Measurements from ENCODE around the gene ABHD16B. TPM values are rescaled to one million over a fixed set of nuclear protein-coding genes. Genes with fewer than 3 reads are reported as not detected.
A peak's percentile ranks its signal among the peaks of the same experiment; 100 is the strongest.

ABHD16B gene
- under 1 TPM in 2 of 4 donors, not detected in 2; 0.34 to 0.67 TPM for polyA plus RNA-seq
- long read RNA-seq, donor 1, transcript ABHD16B-201 (1 exons, 1,491 nt): major isoform, 9 of 19 reads
- long read RNA-seq, donor 1, partial matches to known transcripts: 10 of 19 reads
- long read RNA-seq, donor 1, other reads (novel, unspliced or antisense): 0 of 19 reads
- long read RNA-seq, donor 2: 0 reads
- long read RNA-seq, donor 3, transcript ABHD16B-201 (1 exons, 1,491 nt): major isoform, 8 of 8 reads
- long read RNA-seq, donor 3, partial matches to known transcripts: 0 of 8 reads
- long read RNA-seq, donor 3, other reads (novel, unspliced or antisense): 0 of 8 reads
- long read RNA-seq, donor 4: 0 reads
- long read RNA-seq, donor 5, partial matches to known transcripts: 0 of 4 reads
- long read RNA-seq, donor 5, other reads (novel, unspliced or antisense): 0 of 4 reads
- long read RNA-seq, donor 6, partial matches to known transcripts: 0 of 3 reads
- long read RNA-seq, donor 6, other reads (novel, unspliced or antisense): 0 of 3 reads
- long read RNA-seq, donor 7, transcript ABHD16B-201 (1 exons, 1,491 nt): major isoform, 7 of 7 reads
- long read RNA-seq, donor 7, partial matches to known transcripts: 0 of 7 reads
- long read RNA-seq, donor 7, other reads (novel, unspliced or antisense): 0 of 7 reads
- long read RNA-seq, donor 8: 0 reads
- long read RNA-seq, donor 9: 0 reads
- long read RNA-seq, donor 10, transcript ABHD16B-201 (1 exons, 1,491 nt): major isoform, 6 of 6 reads
- long read RNA-seq, donor 10, partial matches to known transcripts: 0 of 6 reads
- long read RNA-seq, donor 10, other reads (novel, unspliced or antisense): 0 of 6 reads

GRCh38 chr20:63861365-63861934 lies at the start of gene ABHD16B:
Gene ABHD16B (plus strand): TSS chr20:63861498. CDS start chr20:63861541, 43 bp downstream.
- Histone ChIP-seq H3K4me1 (ENCODE audit: control insufficient read depth in 3 of 3, insufficient read depth in 2 of 3, low read depth in 1 of 3, low read length in 2 of 3) (peaks cover 0 to 31% (median 0%) of the 10 kb centered on the region in 3 donors), H3K9me3 (ENCODE audit: control insufficient read depth in 2 of 2, insufficient read depth in 1 of 2, low read depth in 1 of 2, low read length in 1 of 2) (no peaks in the 10 kb centered on the region), H3K36me3 (ENCODE audit: control insufficient read depth in 3 of 3, insufficient read depth in 2 of 3, low read depth in 1 of 3, low read length in 3 of 3) (peaks cover 0 to 24% (median 4%) of the 10 kb centered on the region in 3 donors), H3K27ac (ENCODE audit: low read depth in 1 of 3, low read length in 2 of 3) (no peak within 1 kb of the TSS), H3K4me3 (ENCODE audit: low read depth in 1 of 3, low read length in 3 of 3) (no peak within 1 kb of the TSS), H3K27me3 (ENCODE audit: control insufficient read depth in 3 of 3, insufficient read depth in 3 of 3, low read length in 3 of 3) (peaks cover 0 to 13% (median 0%) of the 10 kb centered on the region in 3 donors)
- no peak for FAIRE-seq
- no peak for DNase-seq
- WGBS, 3 donors: 95 to 97% (median 96%) methylated on average over 45 to 59 of the region's 59 CpGs

- DNase-seq (no peak), FAIRE-seq (no peak)
- H3K4me3 ChIP-seq (ENCODE audit: low read depth in 1 of 3, low read length in 3 of 3): no peak overlapping the region
- H3K9me3 ChIP-seq (ENCODE audit: control insufficient read depth in 2 of 2, insufficient read depth in 1 of 2, low read depth in 1 of 2, low read length in 1 of 2): no peaks in the 10 kb centered on the region
- H3K27ac ChIP-seq (ENCODE audit: low read depth in 1 of 3, low read length in 2 of 3): no peak overlapping the region
- WGBS, 3 donors: 70 to 78% (median 75%) methylated on average over 8 of the region's 8 CpGs
- H3K36me3 ChIP-seq (ENCODE audit: control insufficient read depth in 3 of 3, insufficient read depth in 2 of 3, low read depth in 1 of 3, low read length in 3 of 3): no peaks in the 10 kb centered on the region
- no peaks in the 10 kb centered on the region for H3K4me1 ChIP-seq (ENCODE audit: control insufficient read depth in 3 of 3, insufficient read depth in 2 of 3, low read depth in 1 of 3, low read length in 2 of 3)
- peaks cover 0 to 5% (median 3%) of the 10 kb centered on the region in 3 donors for H3K27me3 ChIP-seq (ENCODE audit: control insufficient read depth in 3 of 3, insufficient read depth in 3 of 3, low read length in 3 of 3)
These were observed 46.2 kb upstream of the ABHD16B start for GRCh38 chr20:63814891-63815614.

- 74 to 96% (median 92%) methylated on average over 5 to 14 of the region's 14 CpGs for WGBS, 3 donors
- no peak for DNase-seq
- Histone ChIP-seq H3K9me3 (ENCODE audit: control insufficient read depth in 2 of 2, insufficient read depth in 1 of 2, low read depth in 1 of 2, low read length in 1 of 2) (no peaks in the 10 kb centered on the region), H3K4me1 (ENCODE audit: control insufficient read depth in 3 of 3, insufficient read depth in 2 of 3, low read depth in 1 of 3, low read length in 2 of 3) (no peaks in the 10 kb centered on the region), H3K36me3 (ENCODE audit: control insufficient read depth in 3 of 3, insufficient read depth in 2 of 3, low read depth in 1 of 3, low read length in 3 of 3) (no peaks in the 10 kb centered on the region), H3K27ac (ENCODE audit: low read depth in 1 of 3, low read length in 2 of 3) (peak overlapping the region in 1 of 3 donors; percentile 17), H3K27me3 (ENCODE audit: control insufficient read depth in 3 of 3, insufficient read depth in 3 of 3, low read length in 3 of 3) (peaks cover 0 to 5% (median 3%) of the 10 kb centered on the region in 3 donors), H3K4me3 (ENCODE audit: low read depth in 1 of 3, low read length in 3 of 3) (no peak overlapping the region)
- no peak for FAIRE-seq
These were observed 45.6 kb upstream of the ABHD16B start for GRCh38 chr20:63815615-63816253.

GRCh38 chr20:63819224-63819921 lies 41.9 kb upstream of the ABHD16B start:
- Histone ChIP-seq H3K4me1 (ENCODE audit: control insufficient read depth in 3 of 3, insufficient read depth in 2 of 3, low read depth in 1 of 3, low read length in 2 of 3) (no peaks in the 10 kb centered on the region), H3K4me3 (ENCODE audit: low read depth in 1 of 3, low read length in 3 of 3) (no peak overlapping the region), H3K36me3 (ENCODE audit: control insufficient read depth in 3 of 3, insufficient read depth in 2 of 3, low read depth in 1 of 3, low read length in 3 of 3) (no peaks in the 10 kb centered on the region), H3K27me3 (ENCODE audit: control insufficient read depth in 3 of 3, insufficient read depth in 3 of 3, low read length in 3 of 3) (peaks cover 0 to 11% (median 6%) of the 10 kb centered on the region in 3 donors), H3K27ac (ENCODE audit: low read depth in 1 of 3, low read length in 2 of 3) (peak overlapping the region in 1 of 3 donors; percentile 44), H3K9me3 (ENCODE audit: control insufficient read depth in 2 of 2, insufficient read depth in 1 of 2, low read depth in 1 of 2, low read length in 1 of 2) (no peaks in the 10 kb centered on the region)
- DNase-seq (peak in 1 of 2 donors; percentile 31), FAIRE-seq (no peak)
- WGBS, 3 donors: 47 to 58% (median 52%) methylated on average over 24 of the region's 24 CpGs

GRCh38 chr20:63821811-63822210 lies 39.5 kb upstream of the ABHD16B start:
- H3K27ac ChIP-seq (ENCODE audit: low read depth in 1 of 3, low read length in 2 of 3): peak overlapping the region in 1 of 3 donors; percentile 10
- H3K4me3 ChIP-seq (ENCODE audit: low read depth in 1 of 3, low read length in 3 of 3): no peak overlapping the region
- no peaks in the 10 kb centered on the region for H3K9me3 ChIP-seq (ENCODE audit: control insufficient read depth in 2 of 2, insufficient read depth in 1 of 2, low read depth in 1 of 2, low read length in 1 of 2)
- no peak for FAIRE-seq
- H3K4me1 ChIP-seq (ENCODE audit: control insufficient read depth in 3 of 3, insufficient read depth in 2 of 3, low read depth in 1 of 3, low read length in 2 of 3): no peaks in the 10 kb centered on the region
- no peak for DNase-seq
- 82 to 87% (median 87%) methylated on average over 8 of the region's 8 CpGs for WGBS, 3 donors
- no peaks in the 10 kb centered on the region for H3K36me3 ChIP-seq (ENCODE audit: control insufficient read depth in 3 of 3, insufficient read depth in 2 of 3, low read depth in 1 of 3, low read length in 3 of 3)
- peaks cover 0 to 22% (median 9%) of the 10 kb centered on the region in 3 donors for H3K27me3 ChIP-seq (ENCODE audit: control insufficient read depth in 3 of 3, insufficient read depth in 3 of 3, low read length in 3 of 3)

GRCh38 chr20:63822276-63822696 lies 39.0 kb upstream of the ABHD16B start:
- no peaks in the 10 kb centered on the region for H3K36me3 ChIP-seq (ENCODE audit: control insufficient read depth in 3 of 3, insufficient read depth in 2 of 3, low read depth in 1 of 3, low read length in 3 of 3)
- peak overlapping the region in 1 of 3 donors; percentile 33 for H3K27ac ChIP-seq (ENCODE audit: low read depth in 1 of 3, low read length in 2 of 3)
- no peak for DNase-seq
- 71 to 80% (median 80%) methylated on average over 15 of the region's 15 CpGs for WGBS, 3 donors
- H3K9me3 ChIP-seq (ENCODE audit: control insufficient read depth in 2 of 2, insufficient read depth in 1 of 2, low read depth in 1 of 2, low read length in 1 of 2): no peaks in the 10 kb centered on the region
- H3K4me3 ChIP-seq (ENCODE audit: low read depth in 1 of 3, low read length in 3 of 3): no peak overlapping the region
- FAIRE-seq: no peak
- H3K27me3 ChIP-seq (ENCODE audit: control insufficient read depth in 3 of 3, insufficient read depth in 3 of 3, low read length in 3 of 3): peaks cover 0 to 25% (median 9%) of the 10 kb centered on the region in 3 donors
- no peaks in the 10 kb centered on the region for H3K4me1 ChIP-seq (ENCODE audit: control insufficient read depth in 3 of 3, insufficient read depth in 2 of 3, low read depth in 1 of 3, low read length in 2 of 3)

- 18 to 45% (median 23%) methylated on average over 12 of the region's 12 CpGs for WGBS, 3 donors
- DNase-seq (no peak), FAIRE-seq (no peak)
- peaks cover 0 to 36% (median 9%) of the 10 kb centered on the region in 3 donors for H3K27me3 ChIP-seq (ENCODE audit: control insufficient read depth in 3 of 3, insufficient read depth in 3 of 3, low read length in 3 of 3)
- H3K27ac ChIP-seq (ENCODE audit: low read depth in 1 of 3, low read length in 2 of 3): peak overlapping the region in 1 of 3 donors; percentile 3
- no peaks in the 10 kb centered on the region for H3K9me3 ChIP-seq (ENCODE audit: control insufficient read depth in 2 of 2, insufficient read depth in 1 of 2, low read depth in 1 of 2, low read length in 1 of 2)
- H3K4me3 ChIP-seq (ENCODE audit: low read depth in 1 of 3, low read length in 3 of 3): no peak overlapping the region
- no peaks in the 10 kb centered on the region for H3K4me1 ChIP-seq (ENCODE audit: control insufficient read depth in 3 of 3, insufficient read depth in 2 of 3, low read depth in 1 of 3, low read length in 2 of 3)
- H3K36me3 ChIP-seq (ENCODE audit: control insufficient read depth in 3 of 3, insufficient read depth in 2 of 3, low read depth in 1 of 3, low read length in 3 of 3): no peaks in the 10 kb centered on the region
These were observed 37.5 kb upstream of the ABHD16B start for GRCh38 chr20:63823691-63824311.

Data from small intestine (tissue), 16 donors.